ENCODE data around the gene CENPB. TPM values are rescaled to one million over a fixed set of nuclear protein-coding genes. Genes with fewer than 3 reads are reported as not detected.

Gene CENPB
- polyA plus RNA-seq, 1 donor from 2014 or later, result 37.9 TPM

GRCh38 chr20:3801299-3801698 is 14.8 kb upstream of the CENPB start:
- no peak overlapping the region for H3K27ac ChIP-seq (ENCODE audit: low read length)
- no peak overlapping the region for H3K4me2 ChIP-seq (ENCODE audit: low read length)
- no peak overlapping the region for H2AFZ ChIP-seq (ENCODE audit: low read depth, low read length)
- H3K27me3 ChIP-seq (ENCODE audit: insufficient read depth, low read depth, low read length), result no peaks in the 10 kb centered on the region
- no peak overlapping the region for H3K9ac ChIP-seq (ENCODE audit: low read length)
- no peaks in the 10 kb centered on the region for H3K9me2 ChIP-seq (ENCODE audit: insufficient read depth, low read length)
- H3K36me3 ChIP-seq (ENCODE audit: insufficient read depth, low read length), result no peaks in the 10 kb centered on the region
- no peak overlapping the region for H3K4me3 ChIP-seq (ENCODE audit: low read length)
- no peaks in the 10 kb centered on the region for H3F3A ChIP-seq (ENCODE audit: insufficient read depth, low read length, poor library complexity, severe bottlenecking)
- TF ChIP-seq EP300 (conservative IDR thresholded peaks at IDR 0.05; ENCODE audit: poor library complexity, severe bottlenecking) (no peak), EZH2 (IDR thresholded peaks at IDR 0.05; ENCODE audit: borderline replicate concordance, insufficient read depth, low read length, poor library complexity, severe bottlenecking) (no peak), RAD21 (conservative IDR thresholded peaks at IDR 0.05) (no peak), CTCF (IDR thresholded peaks at IDR 0.05; ENCODE audit: poor library complexity, severe bottlenecking) (no peak), POLR2AphosphoS5 (IDR thresholded peaks at IDR 0.05) (no peak), SMC3 (conservative IDR thresholded peaks at IDR 0.05; ENCODE audit: poor library complexity) (no peak), MXI1 (conservative IDR thresholded peaks at IDR 0.05; ENCODE audit: poor library complexity, severe bottlenecking) (no peak), REST (IDR thresholded peaks at IDR 0.05; ENCODE audit: borderline replicate concordance) (no peak), TAF1 (IDR thresholded peaks at IDR 0.05; ENCODE audit: low read depth) (no peak)
- H4K20me1 ChIP-seq (ENCODE audit: insufficient read depth), result no peaks in the 10 kb centered on the region
- H3K9me3 ChIP-seq (ENCODE audit: low read length), result no peaks in the 10 kb centered on the region
- no peaks in the 10 kb centered on the region for H3K79me2 ChIP-seq (replicated peaks; ENCODE audit: insufficient read depth, low read length)

GRCh38 chr20:3800878-3801260 is 14.3 kb upstream of the CENPB start:
- Histone ChIP-seq H3K79me2 (replicated peaks; ENCODE audit: insufficient read depth, low read length) (no peaks in the 10 kb centered on the region), H3K27ac (ENCODE audit: low read length) (no peak overlapping the region), H3K36me3 (ENCODE audit: insufficient read depth, low read length) (no peaks in the 10 kb centered on the region)

More at GRCh38 chr20:3800878-3801260, 14.3 kb upstream of the CENPB start:
- Histone ChIP-seq H4K20me1 (ENCODE audit: insufficient read depth) (no peaks in the 10 kb centered on the region), H3K27me3 (ENCODE audit: insufficient read depth, low read depth, low read length) (no peaks in the 10 kb centered on the region), H2AFZ (ENCODE audit: low read depth, low read length) (no peak overlapping the region), H3K9ac (ENCODE audit: low read length) (no peak overlapping the region), H3K4me3 (ENCODE audit: low read length) (no peak overlapping the region), H3F3A (ENCODE audit: insufficient read depth, low read length, poor library complexity, severe bottlenecking) (no peaks in the 10 kb centered on the region), H3K9me3 (ENCODE audit: low read length) (no peaks in the 10 kb centered on the region), H3K9me2 (ENCODE audit: insufficient read depth, low read length) (no peaks in the 10 kb centered on the region), H3K4me2 (ENCODE audit: low read length) (no peak overlapping the region)
- no peak for TF ChIP-seq POLR2AphosphoS5 (IDR thresholded peaks at IDR 0.05)
- TF ChIP-seq EP300 (conservative IDR thresholded peaks at IDR 0.05; ENCODE audit: poor library complexity, severe bottlenecking), result no peak
- TF ChIP-seq TAF1 (IDR thresholded peaks at IDR 0.05; ENCODE audit: low read depth), result no peak
- TF ChIP-seq MXI1 (conservative IDR thresholded peaks at IDR 0.05; ENCODE audit: poor library complexity, severe bottlenecking), result no peak
- no peak for TF ChIP-seq SMC3 (conservative IDR thresholded peaks at IDR 0.05; ENCODE audit: poor library complexity)
- TF ChIP-seq EZH2 (IDR thresholded peaks at IDR 0.05; ENCODE audit: borderline replicate concordance, insufficient read depth, low read length, poor library complexity, severe bottlenecking), result no peak
- no peak for TF ChIP-seq REST (IDR thresholded peaks at IDR 0.05; ENCODE audit: borderline replicate concordance)
- no peak for TF ChIP-seq CTCF (IDR thresholded peaks at IDR 0.05; ENCODE audit: poor library complexity, severe bottlenecking)
- TF ChIP-seq RAD21 (conservative IDR thresholded peaks at IDR 0.05), result no peak

Measured in neural cell (in vitro differentiated cells).